ENCODE measurements around the gene TBC1D1. TPM values are rescaled to one million over a fixed set of nuclear protein-coding genes. Genes with fewer than 3 reads are reported as not detected.

Gene TBC1D1
- total RNA-seq, 1 donor = 59.9 TPM

- no peak for TF ChIP-seq CTCF (IDR thresholded peaks at IDR 0.05; ENCODE audit: insufficient read depth, low read length)
- no peak overlapping the region for H3K4me3 ChIP-seq (ENCODE audit: low read depth, low read length)
- no peak for DNase-seq (ENCODE audit: low read depth)
Observed at GRCh38 chr4:38002451-38003071, 111.7 kb downstream of the TBC1D1 start.

- H3K4me3 ChIP-seq (ENCODE audit: low read depth, low read length) = no peak overlapping the region
- no peak for TF ChIP-seq CTCF (IDR thresholded peaks at IDR 0.05; ENCODE audit: insufficient read depth, low read length)
- DNase-seq (ENCODE audit: low read depth) = no peak
Observed at GRCh38 chr4:38003102-38003501, 112.2 kb downstream of the TBC1D1 start.

GRCh38 chr4:38003628-38004027 is 112.7 kb downstream of the TBC1D1 start:
- H3K4me3 ChIP-seq (ENCODE audit: low read depth, low read length) = no peak overlapping the region
- no peak for TF ChIP-seq CTCF (IDR thresholded peaks at IDR 0.05; ENCODE audit: insufficient read depth, low read length)
- DNase-seq (ENCODE audit: low read depth) = no peak

- DNase-seq (ENCODE audit: low read depth) = peak; percentile 29
- TF ChIP-seq CTCF (IDR thresholded peaks at IDR 0.05; ENCODE audit: insufficient read depth, low read length) = no peak
- H3K4me3 ChIP-seq (ENCODE audit: low read depth, low read length) = no peak overlapping the region
Observed at GRCh38 chr4:38004062-38004461, 113.2 kb downstream of the TBC1D1 start.

- no peak for DNase-seq (ENCODE audit: low read depth)
- no peak overlapping the region for H3K4me3 ChIP-seq (ENCODE audit: low read depth, low read length)
- TF ChIP-seq CTCF (IDR thresholded peaks at IDR 0.05; ENCODE audit: insufficient read depth, low read length) = no peak
Observed at GRCh38 chr4:38004887-38005286, 114.0 kb downstream of the TBC1D1 start.

- DNase-seq (ENCODE audit: low read depth) = no peak
- no peak overlapping the region for H3K4me3 ChIP-seq (ENCODE audit: low read depth, low read length)
- TF ChIP-seq CTCF (IDR thresholded peaks at IDR 0.05; ENCODE audit: insufficient read depth, low read length) = no peak
Observed at GRCh38 chr4:38005637-38006036, 114.8 kb downstream of the TBC1D1 start.

GRCh38 chr4:38007645-38008044 is 116.8 kb downstream of the TBC1D1 start:
- no peak for TF ChIP-seq CTCF (IDR thresholded peaks at IDR 0.05; ENCODE audit: insufficient read depth, low read length)
- DNase-seq (ENCODE audit: low read depth) = no peak
- H3K4me3 ChIP-seq (ENCODE audit: low read depth, low read length) = no peak overlapping the region

Measured in fibroblast of the aortic adventitia (primary cell).